Left ventricle myocardium inferior (tissue), 1 donor: ENCODE data around the gene PNPLA2. TPM values are rescaled to one million over a fixed set of nuclear protein-coding genes. Genes with fewer than 3 reads are reported as not detected.

ENCODE experiments used
- DNase-seq: peaks from one replicate; pipeline ENCODE4 v3.0.0-alpha.2; 2020
- H3K27ac ChIP-seq: fragments of 200-600 bp; replicated peaks from 2 replicates; pipeline ENCODE4 v1.8.0; 2021
- H3K27me3 ChIP-seq: fragments of 200-600 bp; 2 replicates; pipeline ENCODE4 v1.8.0; 2021; ENCODE audit warnings: low read depth
- H3K36me3 ChIP-seq: fragments of 200-600 bp; 2 replicates; pipeline ENCODE4 v1.8.0; 2021
- H3K4me1 ChIP-seq: fragments of 200-600 bp; 2 replicates; pipeline ENCODE4 v1.8.0; 2021
- H3K4me3 ChIP-seq: fragments of 200-600 bp; 2 replicates; pipeline ENCODE4 v1.8.0; 2021; ENCODE audit warnings: mild to moderate bottlenecking, moderate library complexity
- H3K9me3 ChIP-seq: fragments of 200-600 bp; replicated peaks from 2 replicates; pipeline ENCODE4 v1.8.0; 2021
- CTCF ChIP-seq: fragments of 200-600 bp; IDR thresholded peaks from 2 replicates; pipeline ENCODE4 v1.8.0; 2021; ENCODE audit warnings: antibody characterized with exemption, mild to moderate bottlenecking, borderline replicate concordance
- intact Hi-C: fragments of 100-400 bp; cut with micrococcal nuclease; formaldehyde crosslinking; loops from one replicate; pipeline ENCODE4 v1.11.0; 2022
- total RNA-seq: library from RNA; stranded (reverse); fragmentation: NEBNext Ultra II Directional; extraction: Animal tissue kit (Norgen Biotek cat#: 25700); gene quantifications from one replicate; pipeline ENCODE4 v1.2.1, GENCODE V29; 2021
- donor health status: DM: no; HTN: yes; CAD: no; lungs with severe emphysema.

The PNPLA2 gene
- total RNA-seq, 1 donor from 2014 or later: 300 TPM

- Histone ChIP-seq H3K36me3 (no peaks in the 10 kb centered on the region), H3K27ac (no peak overlapping the region), H3K9me3 (no peaks in the 10 kb centered on the region), H3K4me1 (peaks cover 29% of the 10 kb centered on the region), H3K4me3 (no peak overlapping the region), H3K27me3 (no peaks in the 10 kb centered on the region)
- no peak for TF ChIP-seq CTCF
- intact Hi-C loops: no loop called here
- DNase-seq: no peak
These were observed 36.2 kb upstream of the PNPLA2 start for GRCh38 chr11:782264-783174.

- H3K27me3 ChIP-seq: peaks cover 8% of the 10 kb centered on the region
- peak; percentile 68 for DNase-seq
- peaks cover 18% of the 10 kb centered on the region for H3K4me1 ChIP-seq
- no peaks in the 10 kb centered on the region for H3K36me3 ChIP-seq
- no peak overlapping the region for H3K4me3 ChIP-seq
- intact Hi-C loops: no loop called here
- no peaks in the 10 kb centered on the region for H3K9me3 ChIP-seq
- TF ChIP-seq CTCF: peak; percentile 70
- H3K27ac ChIP-seq: peak overlapping the region; percentile 12
These were observed 35.1 kb upstream of the PNPLA2 start for GRCh38 chr11:783581-784015.

- Histone ChIP-seq H3K4me1 (peaks cover 19% of the 10 kb centered on the region), H3K9me3 (no peaks in the 10 kb centered on the region), H3K27ac (no peak overlapping the region), H3K36me3 (peaks cover 2% of the 10 kb centered on the region), H3K27me3 (peaks cover 36% of the 10 kb centered on the region), H3K4me3 (no peak overlapping the region)
- TF ChIP-seq CTCF: no peak
- intact Hi-C loops: no loop called here
- DNase-seq: no peak
These were observed 32.3 kb upstream of the PNPLA2 start for GRCh38 chr11:786235-787083.

- intact Hi-C loops: no loop called here
- no peak for DNase-seq
- Histone ChIP-seq H3K27me3 (peaks cover 36% of the 10 kb centered on the region), H3K4me1 (peaks cover 19% of the 10 kb centered on the region), H3K36me3 (peaks cover 9% of the 10 kb centered on the region), H3K4me3 (no peak overlapping the region), H3K27ac (no peak overlapping the region), H3K9me3 (no peaks in the 10 kb centered on the region)
- TF ChIP-seq CTCF: no peak
These were observed 31.5 kb upstream of the PNPLA2 start for GRCh38 chr11:787084-787675.

- no peak for TF ChIP-seq CTCF
- H3K4me1 ChIP-seq: peaks cover 16% of the 10 kb centered on the region
- H3K27ac ChIP-seq: no peak overlapping the region
- no peak overlapping the region for H3K4me3 ChIP-seq
- no peak for DNase-seq
- intact Hi-C loops: no loop called here
- H3K9me3 ChIP-seq: no peaks in the 10 kb centered on the region
- peaks cover 10% of the 10 kb centered on the region for H3K36me3 ChIP-seq
- H3K27me3 ChIP-seq: peaks cover 36% of the 10 kb centered on the region
These were observed 30.6 kb upstream of the PNPLA2 start for GRCh38 chr11:788009-788640.
